CD1c-positive myeloid dendritic cell (primary cell): ENCODE results near the gene NINJ2.

Experiments
- DNase-seq: peaks from one replicate; pipeline ENCODE4 v3.0.0-alpha.2; 2016; ENCODE audit errors: extremely low spot score

NINJ2 gene

GRCh38 chr12:673849-674248, 10.6 kb upstream of the NINJ2 start:
- no peak for DNase-seq

DNA sequence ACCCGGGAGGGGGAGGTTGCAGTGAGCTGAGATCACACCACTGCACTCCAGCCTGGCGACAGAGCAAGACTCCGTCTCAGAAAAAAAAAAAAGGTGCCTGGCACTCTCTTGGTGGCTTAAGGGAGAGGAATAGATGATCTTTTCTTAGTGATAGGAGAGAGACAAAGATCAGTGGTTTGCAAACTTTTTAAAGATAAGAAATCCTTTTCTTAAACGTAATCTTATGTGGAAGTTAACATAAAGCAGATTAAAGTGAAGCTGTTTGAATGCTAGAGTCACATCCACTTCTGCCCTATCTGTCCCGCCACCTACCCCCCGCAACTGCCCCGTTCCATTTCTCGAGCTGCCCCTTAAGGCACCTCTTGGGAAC, 6.3 kb upstream of the NINJ2 start:
- DNase-seq: no peak

DNA sequence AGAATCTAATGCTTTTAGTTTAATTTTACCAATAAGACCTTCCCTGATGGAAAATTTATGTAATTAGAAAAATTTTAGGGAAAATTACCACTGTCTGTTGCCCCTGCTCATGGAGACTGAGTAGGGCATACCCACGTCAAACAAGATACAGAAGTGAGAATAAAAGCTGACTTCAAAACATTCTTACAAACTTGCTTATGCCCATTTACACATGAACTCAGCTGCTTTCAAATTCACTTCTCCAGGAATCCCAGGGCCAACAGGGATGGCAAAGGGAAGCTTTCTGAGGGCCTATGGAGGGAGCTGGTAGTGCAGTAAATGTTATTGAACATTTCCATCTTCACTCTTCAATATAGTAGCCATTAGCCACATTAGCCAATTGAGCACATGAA, 4.8 kb upstream of the NINJ2 start:
- DNase-seq: peak; percentile 28

GRCh38 chr12:666766-667308, 3.6 kb upstream of the NINJ2 start:
- no peak for DNase-seq

DNA sequence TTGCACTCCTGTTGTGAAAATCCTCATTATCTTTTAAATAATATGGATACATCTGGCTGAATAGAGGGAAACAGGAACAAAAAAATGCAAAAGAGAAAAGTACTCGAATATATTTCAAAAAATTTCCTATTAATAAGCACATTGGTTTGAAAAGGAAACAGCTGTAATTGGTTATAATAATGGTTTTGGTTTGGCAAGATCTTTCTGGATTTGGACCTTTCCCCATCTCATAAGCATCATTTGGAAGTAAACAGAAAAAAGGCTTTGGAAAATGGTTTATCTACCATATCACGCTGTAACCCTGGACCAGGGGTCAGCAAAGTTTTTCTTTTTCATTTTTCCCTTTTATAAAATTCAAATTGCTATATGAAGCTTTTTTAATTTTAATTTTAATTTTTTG, 2.8 kb upstream of the NINJ2 start:
- no peak for DNase-seq

GRCh38 chr12:664779-665092, 1.5 kb upstream of the NINJ2 start:
- no peak for DNase-seq

DNA sequence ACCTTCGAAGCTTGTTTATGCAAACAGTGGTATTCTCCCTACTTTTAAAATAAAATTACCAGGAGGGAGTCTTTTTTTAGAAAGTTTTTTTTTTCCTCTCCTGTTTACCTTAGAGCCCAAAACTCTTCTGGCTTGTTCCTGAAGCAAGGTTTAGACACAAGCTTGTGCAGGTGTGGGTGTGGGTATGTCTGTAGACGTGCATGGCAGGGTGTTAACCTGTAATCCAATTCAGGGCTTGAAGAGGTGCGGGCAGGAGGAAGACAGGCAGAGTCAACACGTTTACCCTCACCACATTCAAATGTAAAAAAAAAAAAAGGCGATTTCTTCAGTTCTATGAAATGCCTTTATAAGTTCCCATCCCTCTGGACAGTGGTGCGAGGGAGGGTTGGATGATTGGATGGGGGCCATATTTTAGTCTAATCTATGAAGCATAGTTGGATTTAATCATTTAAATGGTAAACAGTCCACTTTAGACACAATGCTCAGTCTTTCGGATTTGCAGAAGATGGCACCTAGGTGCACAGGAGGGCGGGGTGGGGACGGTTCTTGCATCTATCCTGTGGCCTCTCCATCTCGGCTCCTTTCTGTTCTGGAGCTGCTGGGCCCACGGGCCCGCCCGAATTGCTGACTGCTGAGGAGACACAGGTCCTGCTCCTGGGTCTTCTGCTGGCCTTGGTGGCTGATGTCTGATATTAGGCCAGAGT, 982 bp upstream of the NINJ2 start:
- no peak for DNase-seq

DNA sequence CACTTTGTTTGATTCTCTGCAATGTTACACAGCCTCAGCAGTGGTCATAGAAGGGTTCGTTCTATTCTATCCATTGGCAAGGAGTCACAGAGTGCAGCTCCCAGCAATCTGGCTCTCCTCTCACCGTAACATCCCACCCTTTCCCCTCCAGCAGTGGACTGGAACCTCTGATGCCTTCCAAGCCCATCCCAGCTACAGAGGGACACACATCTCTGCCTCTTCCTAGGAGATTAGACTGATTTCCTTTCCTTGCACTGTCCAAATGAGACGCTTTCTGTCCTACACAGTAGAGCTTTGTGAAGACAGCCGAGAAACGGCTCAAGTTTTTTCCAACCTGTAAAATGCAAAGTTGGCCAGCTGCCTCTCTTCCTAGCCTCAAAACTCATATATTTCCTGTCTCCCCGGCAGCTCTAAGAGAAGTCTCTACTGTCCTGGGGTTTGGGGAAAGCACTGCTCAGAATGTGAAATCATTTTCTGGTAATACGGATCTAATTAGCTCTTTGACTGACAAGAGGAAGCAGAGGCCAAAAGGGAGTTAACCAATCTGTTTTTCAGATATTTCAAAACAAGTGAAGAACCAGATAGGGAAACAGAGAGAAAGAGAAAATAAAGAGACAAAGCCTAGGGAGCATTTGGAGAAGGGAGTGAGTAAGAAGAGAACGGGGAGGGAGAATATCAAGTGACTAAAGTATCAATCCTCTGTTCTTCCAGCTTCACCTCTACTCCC, 516 bp downstream of the NINJ2 start:
- peak; percentile 26 for DNase-seq

- DNase-seq: no peak
Observed at GRCh38 chr12:661720-662486, 1.3 kb downstream of the NINJ2 start.

GRCh38 chr12:659090-659683, 4.1 kb downstream of the NINJ2 start:
- no peak for DNase-seq

DNA sequence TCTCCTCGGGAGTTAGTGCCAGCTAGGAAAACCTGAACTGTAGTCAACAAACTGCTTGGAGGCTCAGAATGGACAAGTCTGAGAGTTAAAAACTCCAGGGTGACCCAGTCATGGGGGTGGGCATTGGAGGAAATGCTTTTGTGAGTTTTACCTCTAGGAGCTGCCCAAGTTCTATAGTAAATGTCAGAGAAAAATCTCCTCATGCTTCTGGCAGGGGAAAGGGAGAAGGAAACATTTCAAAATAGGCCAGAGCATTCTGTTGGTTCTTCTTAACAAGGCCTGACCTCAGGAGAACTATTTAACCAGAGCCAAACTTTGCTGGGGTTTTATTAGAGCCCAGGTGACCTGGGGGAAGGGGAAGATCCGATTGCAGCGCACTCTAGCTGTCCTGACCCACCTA, 12.3 kb downstream of the NINJ2 start:
- DNase-seq: no peak

GRCh38 chr12:647385-648085, 15.7 kb downstream of the NINJ2 start:
- DNase-seq: no peak

DNA sequence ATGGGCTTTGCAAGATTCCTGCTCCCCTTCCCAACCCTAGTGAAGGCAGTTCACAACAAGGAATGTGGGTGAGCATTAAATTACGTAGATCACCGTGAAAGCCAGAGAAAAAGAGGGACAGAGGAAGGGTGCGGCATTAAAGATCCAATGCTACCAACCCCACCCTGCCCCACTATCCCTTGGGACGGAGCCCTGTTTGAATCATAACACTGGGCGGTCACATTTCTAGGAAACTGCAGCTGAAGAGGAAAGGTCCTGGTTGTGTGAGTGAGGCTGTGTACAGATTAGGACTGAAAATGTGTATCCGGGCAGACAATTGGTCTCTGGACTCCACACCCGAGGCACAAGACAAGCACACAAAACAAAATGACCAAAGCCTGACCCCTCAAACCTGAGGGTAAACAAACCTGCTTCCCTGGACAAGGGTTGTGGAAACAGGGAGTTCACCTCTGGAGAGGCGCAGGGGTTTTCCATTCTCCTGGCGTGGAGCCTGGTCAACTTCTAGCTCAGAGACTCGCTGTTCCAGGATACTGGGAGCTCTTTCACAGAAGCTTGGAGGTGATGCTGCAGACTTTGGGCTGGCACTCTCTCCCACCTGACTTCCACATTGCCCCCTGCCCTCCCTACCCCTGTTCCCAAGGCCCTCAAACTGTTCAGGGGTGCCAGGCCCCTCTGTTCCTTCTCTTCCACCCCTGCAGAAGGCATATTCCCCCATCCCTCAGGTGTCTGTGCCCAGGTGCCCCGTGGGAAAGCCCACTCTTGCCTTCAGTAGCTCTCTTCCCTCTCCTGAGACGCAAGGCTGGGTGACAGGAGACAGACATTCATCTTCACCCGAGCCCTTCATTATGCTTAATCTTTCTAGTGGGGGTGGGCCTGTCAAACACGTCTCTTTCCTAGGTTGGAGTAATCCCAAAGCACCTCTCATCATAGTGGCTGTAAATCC, 16.5 kb downstream of the NINJ2 start:
- no peak for DNase-seq

GRCh38 chr12:645563-646071, 17.6 kb downstream of the NINJ2 start:
- peak; percentile 22 for DNase-seq

GRCh38 chr12:644818-645552, 18.3 kb downstream of the NINJ2 start:
- DNase-seq: no peak

GRCh38 chr12:644303-644639, 19.0 kb downstream of the NINJ2 start:
- DNase-seq: no peak

- peak; percentile 49 for DNase-seq
Observed at GRCh38 chr12:643475-644302, 19.6 kb downstream of the NINJ2 start.

DNA sequence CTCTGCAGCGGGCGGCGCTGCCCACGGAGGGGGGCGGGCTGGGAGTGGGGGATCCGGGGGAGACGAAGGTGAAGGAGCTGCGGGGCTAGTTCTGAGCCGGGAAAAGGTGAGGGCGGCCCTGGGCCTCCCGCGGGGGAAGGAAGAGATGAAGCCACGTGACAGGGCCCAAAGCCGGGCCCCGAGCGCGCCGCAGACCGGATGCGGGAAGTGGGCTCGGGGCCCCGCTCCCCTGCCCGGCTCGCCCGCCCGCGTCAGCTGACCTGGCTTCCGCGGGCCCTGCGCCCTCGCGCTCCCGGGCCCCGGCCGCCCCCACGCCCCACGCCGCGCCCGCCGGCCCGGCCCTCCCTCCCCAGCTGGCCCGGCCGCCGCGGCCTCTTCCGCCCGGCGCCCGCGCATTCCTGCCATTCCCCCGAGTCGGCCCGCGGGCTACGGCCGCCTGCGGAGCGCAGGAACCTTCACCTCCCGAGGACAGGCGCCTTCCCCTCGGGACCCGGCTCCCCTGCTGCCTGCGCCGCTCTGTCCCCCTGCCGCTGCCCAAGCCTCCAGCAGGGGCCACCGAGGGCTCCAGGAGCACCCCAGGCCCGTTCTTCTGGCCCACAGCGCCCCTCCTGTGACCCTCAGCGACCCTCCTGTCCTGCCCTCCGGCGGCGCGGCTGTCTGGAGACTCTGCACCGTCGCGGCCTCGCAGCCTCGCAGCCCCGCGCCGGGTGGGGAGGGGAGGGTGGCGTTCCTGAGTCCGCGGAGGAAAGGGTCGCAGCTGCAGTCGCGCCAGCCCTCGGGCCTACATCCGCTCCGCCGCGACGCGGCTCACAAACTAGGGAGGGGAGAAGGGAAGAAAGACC, 20.4 kb downstream of the NINJ2 start:
- DNase-seq: peak; percentile 92
